GOT3 (cell line): ENCODE results near the gene PAK1IP1.
"Not testable (repeated sequence)": the region's sequence is repeated elsewhere in the genome, so short reads cannot be mapped to it uniquely, and the experiment has no call there.

Source experiments
- DNase-seq: peaks from one replicate; lab custom pipeline; 2025; ENCODE audit warnings: mixed read lengths; lab: John Stamatoyannopoulos, UW

PAK1IP1 gene

GRCh38 chr6:10694302-10695085 is at the start of gene PAK1IP1, which contains the start of gene C6orf52:
TSS of gene PAK1IP1 (plus strand) at chr6:10694972. CDS start at chr6:10694986, 14 bp downstream.
TSS of gene C6orf52 (minus strand) at chr6:10694616. CDS start at chr6:10687550, 7,066 bp downstream.
- peak; percentile 87 for DNase-seq

GRCh38 chr6:10655508-10656055 is 39.2 kb upstream of the PAK1IP1 start:
- DNase-seq: no peak

- DNase-seq: no peak
These were observed 35.7 kb upstream of the PAK1IP1 start for GRCh38 chr6:10658910-10659698.

- DNase-seq: no peak
These were observed 34.9 kb upstream of the PAK1IP1 start for GRCh38 chr6:10659699-10660348.

GRCh38 chr6:10660431-10661191 is 34.2 kb upstream of the PAK1IP1 start:
- DNase-seq: not testable (repeated sequence)

GRCh38 chr6:10662207-10662606 is 32.6 kb upstream of the PAK1IP1 start:
- DNase-seq: no peak

GRCh38 chr6:10662742-10663141 is 32.0 kb upstream of the PAK1IP1 start:
- DNase-seq: no peak

GRCh38 chr6:10665595-10665994 is 29.2 kb upstream of the PAK1IP1 start:
- not testable (repeated sequence) for DNase-seq

GRCh38 chr6:10668126-10668917 is 26.4 kb upstream of the PAK1IP1 start:
- no peak for DNase-seq

- DNase-seq: no peak
These were observed 18.4 kb upstream of the PAK1IP1 start for GRCh38 chr6:10676403-10676802.

GRCh38 chr6:10678456-10678855 is 16.3 kb upstream of the PAK1IP1 start:
- DNase-seq: no peak

- DNase-seq: no peak
These were observed 13.0 kb upstream of the PAK1IP1 start for GRCh38 chr6:10681795-10682194.

GRCh38 chr6:10682355-10682988 is 12.3 kb upstream of the PAK1IP1 start:
- DNase-seq: no peak

- no peak for DNase-seq
These were observed 10.2 kb upstream of the PAK1IP1 start for GRCh38 chr6:10684618-10685017.

GRCh38 chr6:10685092-10685915 is 9.5 kb upstream of the PAK1IP1 start:
- no peak for DNase-seq

GRCh38 chr6:10686901-10687300 is 7.9 kb upstream of the PAK1IP1 start:
- no peak for DNase-seq

- DNase-seq: no peak
These were observed 7.2 kb upstream of the PAK1IP1 start for GRCh38 chr6:10687582-10687981.

- no peak for DNase-seq
These were observed 3.9 kb upstream of the PAK1IP1 start for GRCh38 chr6:10690651-10691445.
